Gastroesophageal sphincter (tissue), 4 donors: Measurements from ENCODE around the gene KLHDC8A. TPM values are rescaled to one million over a fixed set of nuclear protein-coding genes. Genes with fewer than 3 reads are reported as not detected.

Experiments used
- ATAC-seq: fragments of 150-250 bp; one replicate; pipeline ENCODE4 v1.9.1; 2016; ENCODE audit warnings: mild to moderate bottlenecking, moderate library complexity
- H3K27ac ChIP-seq, 4 donors: fragments of 200-600 bp; sonication (generic) in 3 of 4; 1 replicate in 3 of 4; 2 replicates in 1 of 4; pipeline ENCODE4 v1.5.1; 2016 to 2019
- H3K27me3 ChIP-seq: fragments of 200-600 bp; sonication (generic); one replicate; pipeline ENCODE4 v1.5.1; 2019
- H3K36me3 ChIP-seq, 2 donors: fragments of 200-600 bp; sonication (generic); one replicate each; pipeline ENCODE4 v1.5.1; 2019; ENCODE audit warnings: control low read depth in 1 of 2
- H3K4me1 ChIP-seq, 3 donors: fragments of 200-600 bp; sonication (generic); 1 replicate in 2 of 3; 2 replicates in 1 of 3; pipeline ENCODE4 v1.5.1; 2016 to 2019; ENCODE audit warnings: control low read depth in 2 of 3
- H3K4me3 ChIP-seq, 2 donors: fragments of 200-600 bp; sonication (generic); one replicate each; pipeline ENCODE4 v1.5.1; 2019; ENCODE audit warnings: mild to moderate bottlenecking in 1 of 2, moderate library complexity in 1 of 2
- H3K9me3 ChIP-seq, 3 donors: fragments of 200-600 bp; sonication (generic); one replicate each; pipeline ENCODE4 v1.5.1; 2017 to 2019; ENCODE audit warnings: control low read depth in 2 of 3
- EP300 ChIP-seq: sonication (generic); formaldehyde crosslinking; IDR thresholded peaks from one replicate; pipeline ENCODE4 v1.6.1; 2017; ENCODE audit warnings: antibody characterized with exemption, mild to moderate bottlenecking
- POLR2A ChIP-seq, 2 donors: fragments of 450-650 bp; IDR thresholded peaks; one replicate each; pipeline ENCODE4 v1.6.1; 2017; ENCODE audit warnings: antibody characterized with exemption in 2 of 2, mild to moderate bottlenecking in 2 of 2, moderate library complexity in 1 of 2
- POLR2AphosphoS5 ChIP-seq: sonication (generic); formaldehyde crosslinking; IDR thresholded peaks from one replicate; pipeline ENCODE4 v1.6.1; 2017; ENCODE audit warnings: antibody characterized with exemption
- WGBS, 2 donors: methylation state at CpG; one replicate each; pipeline ENCODE4 v1.1.5; 2018; ENCODE audit warnings: low coverage in 1 of 2; 5-methylcytosine and 5-hydroxymethylcytosine counted together
- total RNA-seq, 4 donors: library from RNA; depleted of rRNA; stranded (reverse); fragments of >200 nt; gene quantifications; one replicate each; pipeline ENCODE4 v1.1.0, GENCODE V29; 2016
- TF ChIP-seq, protein P1 (sequence below), 4 experiments: fragments of 200-600 bp in 2 of 4; fragments of 450-650 bp in 2 of 4; sonication (generic) in 1 of 4; IDR thresholded peaks; one replicate each; pipeline ENCODE4 v1.5.1; 2017 to 2019; ENCODE audit warnings: antibody characterized with exemption in 4 of 4, mild to moderate bottlenecking in 2 of 4, moderate library complexity in 2 of 4

The KLHDC8A gene
- total RNA-seq, 4 donors from 2014 or later, result 0.16 to 0.40 (median 0.31) TPM; not detected in 1

DNA sequence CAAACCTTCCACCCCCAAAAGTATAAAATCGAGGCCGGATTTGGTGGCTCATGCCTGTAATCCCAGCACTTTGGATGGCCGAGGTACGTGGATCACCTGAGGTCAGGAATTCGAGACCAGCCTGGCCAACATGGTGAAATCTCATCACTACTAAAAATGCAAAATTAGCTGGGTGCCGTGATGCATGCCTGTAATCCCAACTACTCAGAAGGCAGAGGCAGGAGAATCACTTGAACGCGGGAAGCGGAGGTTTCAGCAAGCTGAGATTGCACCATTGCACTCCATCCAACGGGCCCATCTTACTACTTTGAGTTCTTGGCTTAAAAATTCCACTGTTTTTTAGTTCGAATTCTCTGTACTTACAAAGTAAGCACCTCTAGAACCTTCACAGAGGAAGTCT, 11.0 kb downstream of the KLHDC8A start:
- no peak overlapping the region for H3K27ac ChIP-seq
- ATAC-seq, result no peak
- H3K27me3 ChIP-seq, result peaks cover 63% of the 10 kb centered on the region
- H3K36me3 ChIP-seq, result no peaks in the 10 kb centered on the region
- no peak overlapping the region for H3K4me3 ChIP-seq
- 98 to 100% methylated on average over 1 to 6 of the region's 11 CpGs for WGBS, 2 donors
- peaks cover 0 to 15% (median 11%) of the 10 kb centered on the region in 3 donors for H3K4me1 ChIP-seq
- no peaks in the 10 kb centered on the region for H3K9me3 ChIP-seq
- no peak for TF ChIP-seq POLR2A (IDR thresholded peaks at IDR 0.05)

DNA sequence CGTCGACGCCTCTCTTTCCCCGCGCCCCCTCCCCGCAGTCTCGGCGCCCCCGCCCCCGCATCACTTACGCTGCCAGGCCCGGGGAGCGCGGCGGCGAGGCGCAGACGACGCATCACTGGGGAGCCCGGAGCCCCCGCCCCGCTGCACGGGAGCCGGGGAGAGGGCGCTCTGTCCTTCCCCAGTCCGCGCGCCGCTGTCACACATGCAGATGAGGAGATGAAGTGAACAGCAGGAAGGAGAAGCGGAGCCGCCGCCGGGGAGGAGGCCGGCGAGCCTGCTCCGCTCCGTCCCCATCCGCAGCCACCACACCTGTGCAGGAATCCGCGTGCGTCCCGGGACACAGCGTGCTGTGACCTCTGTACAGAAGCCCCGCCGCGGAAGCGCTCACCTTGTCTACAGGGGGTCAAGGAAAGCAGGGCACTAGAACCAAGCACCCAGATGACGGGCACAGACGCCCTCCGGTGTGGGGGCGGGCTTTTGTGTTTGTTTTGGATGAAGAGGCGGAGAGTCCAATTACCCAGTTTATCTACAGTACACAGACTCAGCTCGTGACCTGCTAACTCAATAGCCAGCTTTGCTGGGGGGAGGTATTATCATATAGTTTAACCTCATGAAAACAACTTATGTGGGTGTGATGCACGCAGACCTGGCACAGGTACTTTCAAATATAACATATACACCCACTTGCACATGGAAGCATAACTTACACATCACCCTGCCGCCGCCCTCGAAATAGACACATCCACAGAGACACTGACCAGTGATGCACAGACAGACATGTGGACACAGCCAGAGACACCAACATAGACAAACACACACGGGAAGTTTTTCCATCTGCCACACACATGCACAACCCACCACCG, 12.4 kb downstream of the KLHDC8A start:
- WGBS, 2 donors, result 5 to 81% methylated on average over 5 to 10 of the region's 59 CpGs
- H3K27me3 ChIP-seq, result peaks cover 63% of the 10 kb centered on the region

DNA sequence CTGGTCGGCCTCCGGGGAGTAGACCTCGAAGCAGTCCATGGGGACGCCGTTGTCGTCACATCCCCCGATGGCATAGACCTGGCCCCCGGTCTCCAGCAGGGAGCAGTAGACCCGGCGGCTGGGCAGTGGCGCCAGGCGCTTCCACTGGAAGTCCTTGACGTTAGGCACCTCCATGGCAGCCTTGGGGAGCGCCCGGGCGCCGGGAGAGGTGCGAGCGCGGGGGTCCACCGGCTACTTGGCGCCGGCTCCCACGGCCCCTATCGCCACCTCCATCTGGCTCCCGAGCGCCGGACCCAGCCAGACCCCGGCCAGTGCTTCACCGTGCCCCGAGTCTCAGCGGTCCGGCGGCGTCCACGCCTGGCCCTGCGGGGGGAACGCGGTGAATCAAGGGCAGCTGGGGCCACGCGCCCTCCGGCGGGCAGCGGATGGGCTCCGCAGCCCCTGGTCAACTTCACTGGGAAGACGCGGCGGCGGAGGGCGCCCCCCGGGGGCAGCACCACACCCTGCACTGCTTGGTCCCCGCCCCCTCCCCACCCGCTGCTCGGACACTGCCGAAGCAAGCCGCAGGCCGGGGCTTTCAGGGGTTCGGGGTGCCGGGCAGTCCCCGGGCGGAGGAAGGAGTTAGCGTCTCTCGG, 13.2 kb downstream of the KLHDC8A start:
- peak; percentile 21 for ATAC-seq
- no CpG with 5 or more reads among the region's 63 CpGs for WGBS, 2 donors

More for the DNA sequence above, 12.4 kb downstream of the KLHDC8A start:
- no peak for TF ChIP-seq EP300
- TF ChIP-seq POLR2A (IDR thresholded peaks at IDR 0.05), result no peak
- TF ChIP-seq, protein P1, sequence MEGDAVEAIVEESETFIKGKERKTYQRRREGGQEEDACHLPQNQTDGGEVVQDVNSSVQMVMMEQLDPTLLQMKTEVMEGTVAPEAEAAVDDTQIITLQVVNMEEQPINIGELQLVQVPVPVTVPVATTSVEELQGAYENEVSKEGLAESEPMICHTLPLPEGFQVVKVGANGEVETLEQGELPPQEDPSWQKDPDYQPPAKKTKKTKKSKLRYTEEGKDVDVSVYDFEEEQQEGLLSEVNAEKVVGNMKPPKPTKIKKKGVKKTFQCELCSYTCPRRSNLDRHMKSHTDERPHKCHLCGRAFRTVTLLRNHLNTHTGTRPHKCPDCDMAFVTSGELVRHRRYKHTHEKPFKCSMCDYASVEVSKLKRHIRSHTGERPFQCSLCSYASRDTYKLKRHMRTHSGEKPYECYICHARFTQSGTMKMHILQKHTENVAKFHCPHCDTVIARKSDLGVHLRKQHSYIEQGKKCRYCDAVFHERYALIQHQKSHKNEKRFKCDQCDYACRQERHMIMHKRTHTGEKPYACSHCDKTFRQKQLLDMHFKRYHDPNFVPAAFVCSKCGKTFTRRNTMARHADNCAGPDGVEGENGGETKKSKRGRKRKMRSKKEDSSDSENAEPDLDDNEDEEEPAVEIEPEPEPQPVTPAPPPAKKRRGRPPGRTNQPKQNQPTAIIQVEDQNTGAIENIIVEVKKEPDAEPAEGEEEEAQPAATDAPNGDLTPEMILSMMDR (IDR thresholded peaks at IDR 0.05), result no peak
- no peak for TF ChIP-seq POLR2AphosphoS5
- peak; percentile 34 for ATAC-seq
- Histone ChIP-seq H3K9me3 (no peaks in the 10 kb centered on the region), H3K27ac (no peak overlapping the region), H3K4me1 (peaks cover 0 to 15% (median 11%) of the 10 kb centered on the region in 3 donors), H3K36me3 (no peaks in the 10 kb centered on the region), H3K4me3 (peak overlapping the region in 1 of 2 donors; percentile 45)

DNA sequence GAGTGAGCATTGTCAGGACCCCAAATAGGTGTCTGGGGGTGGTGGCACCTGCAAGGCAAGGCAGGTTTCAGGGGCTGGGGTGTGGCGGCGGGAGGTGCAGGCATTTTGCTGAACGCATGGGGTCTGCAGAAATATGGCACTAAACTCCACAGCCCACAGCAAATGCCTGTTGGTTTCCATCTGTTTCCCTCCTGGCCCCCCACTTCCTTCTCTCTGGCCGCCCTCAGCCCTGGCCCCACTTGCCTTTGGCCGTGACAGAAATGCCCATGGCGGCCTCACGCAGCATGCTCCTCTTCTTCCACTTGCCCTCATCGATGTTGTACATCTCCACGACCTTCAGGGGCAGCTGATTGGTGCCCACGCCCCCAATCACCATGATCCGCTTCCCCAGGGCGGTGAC, 13.7 kb downstream of the KLHDC8A start:
- Histone ChIP-seq H3K4me1 (peaks cover 0 to 15% (median 11%) of the 10 kb centered on the region in 3 donors), H3K27me3 (peaks cover 58% of the 10 kb centered on the region), H3K27ac (no peak overlapping the region), H3K9me3 (no peaks in the 10 kb centered on the region), H3K4me3 (peak overlapping the region in 1 of 2 donors; percentile 45), H3K36me3 (no peaks in the 10 kb centered on the region)
- TF ChIP-seq EP300 (no peak), POLR2A (IDR thresholded peaks at IDR 0.05) (no peak), POLR2AphosphoS5 (no peak)
- TF ChIP-seq, protein P1 (IDR thresholded peaks at IDR 0.05), result no peak
- ATAC-seq, result no peak
- WGBS, 2 donors, result 48% methylated on average over 2 of the region's 12 CpGs; no CpG with 5 or more reads in 1 of the 2 donors

More for the DNA sequence above, 13.2 kb downstream of the KLHDC8A start:
- H3K27ac ChIP-seq, result no peak overlapping the region
- TF ChIP-seq POLR2A (IDR thresholded peaks at IDR 0.05) (no peak), POLR2AphosphoS5 (no peak), EP300 (no peak)
- TF ChIP-seq, protein P1 (IDR thresholded peaks at IDR 0.05), result no peak
- no peaks in the 10 kb centered on the region for H3K36me3 ChIP-seq
- peaks cover 63% of the 10 kb centered on the region for H3K27me3 ChIP-seq
- H3K4me3 ChIP-seq, result peak overlapping the region in 1 of 2 donors; percentile 45
- H3K9me3 ChIP-seq, result no peaks in the 10 kb centered on the region
- peaks cover 0 to 15% (median 11%) of the 10 kb centered on the region in 3 donors for H3K4me1 ChIP-seq

DNA sequence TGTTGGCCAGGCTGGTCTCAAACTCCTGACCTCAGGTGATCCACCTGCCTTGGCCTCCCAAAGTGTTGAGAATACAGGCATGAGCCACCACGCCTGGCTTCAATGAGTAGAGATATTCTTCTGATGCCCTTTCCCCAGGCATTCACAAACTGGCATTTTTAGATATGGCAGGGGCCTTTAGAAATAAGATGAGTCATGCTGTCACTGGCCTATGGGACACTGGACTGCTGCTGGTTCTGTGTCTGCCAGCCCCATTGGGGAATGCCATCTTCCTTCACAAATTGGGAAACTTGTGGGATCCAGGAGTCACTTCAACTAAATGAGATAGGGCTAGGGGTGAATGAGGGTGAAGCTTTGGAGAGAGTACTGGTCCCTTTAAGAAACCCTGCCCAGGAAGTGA, 16.0 kb downstream of the KLHDC8A start:
- H3K4me3 ChIP-seq, result no peak overlapping the region
- no peak for TF ChIP-seq POLR2AphosphoS5
- TF ChIP-seq, protein P1 (IDR thresholded peaks at IDR 0.05), result no peak
- ATAC-seq, result no peak
- H3K27ac ChIP-seq, result no peak overlapping the region
- peaks cover 0 to 15% (median 11%) of the 10 kb centered on the region in 3 donors for H3K4me1 ChIP-seq
- no peaks in the 10 kb centered on the region for H3K9me3 ChIP-seq
- WGBS, 2 donors, result 100% methylated on average over 1 of the region's 1 CpG; no CpG with 5 or more reads in 1 of the 2 donors
- H3K27me3 ChIP-seq, result peaks cover 35% of the 10 kb centered on the region
- H3K36me3 ChIP-seq, result no peaks in the 10 kb centered on the region
